CD4-positive, alpha-beta memory T cell (primary cell): Measurements from ENCODE around the gene CHAD. TPM values are rescaled to one million over a fixed set of nuclear protein-coding genes. Genes with fewer than 3 reads are reported as not detected.

Experiments
- CTCF ChIA-PET: fragments of 350-600 bp; sonication (Branson Sonifier 250); formaldehyde crosslinking; loops from one replicate; lab custom pipeline; 2021; ENCODE audit warnings: inconsistent platforms; ENCODE audit not compliant: partially characterized antibody; lab: Charles Lee
- POLR2A ChIA-PET: fragments of 350-600 bp; sonication (Branson Sonifier 250); formaldehyde crosslinking; loops from one replicate; lab custom pipeline; 2021; ENCODE audit not compliant: partially characterized antibody; lab: Charles Lee
- DNase-seq, 5 donors: peaks; one replicate each; pipeline versions ENCODE4 v3.0.0 to v3.0.0-alpha.2; 2020 to 2022; ENCODE audit warnings: mixed read lengths in 1 of 5
- H3K27ac ChIP-seq: one replicate; pipeline ENCODE4 v1.7.0; 2013; ENCODE audit warnings: low read depth, low read length
- H3K27me3 ChIP-seq: 2 replicates; pipeline ENCODE4 v1.7.0; 2013; ENCODE audit warnings: mild to moderate bottlenecking, low read length, moderate library complexity; ENCODE audit not compliant: insufficient read depth
- H3K36me3 ChIP-seq: 2 replicates; pipeline ENCODE4 v1.7.0; 2013; ENCODE audit warnings: mild to moderate bottlenecking, low read length, moderate library complexity; ENCODE audit not compliant: insufficient read depth
- H3K4me1 ChIP-seq: 2 replicates; pipeline ENCODE4 v1.7.0; 2013; ENCODE audit warnings: mild to moderate bottlenecking, low read length, moderate library complexity; ENCODE audit not compliant: insufficient read depth
- H3K4me3 ChIP-seq, 2 donors: one replicate each; pipeline ENCODE4 v1.7.0; 2013; ENCODE audit warnings: low read length in 2 of 2, mild to moderate bottlenecking in 1 of 2
- H3K9me3 ChIP-seq, 2 donors: one replicate each; pipeline ENCODE4 v1.7.0; 2013; ENCODE audit warnings: low read length in 2 of 2, control low read depth in 1 of 2; ENCODE audit not compliant: control insufficient read depth in 1 of 2
- H3K27ac Mint-ChIP-seq, 7 donors: one replicate each; pipeline ENCODE4 v1.8.0; 2020 to 2021; ENCODE audit warnings: mixed read lengths in 7 of 7, mild to moderate bottlenecking in 6 of 7, inconsistent platforms in 3 of 7, moderate library complexity in 3 of 7
- H3K27me3 Mint-ChIP-seq, 2 donors: one replicate each; pipeline ENCODE4 v1.8.0; 2020 to 2021; ENCODE audit warnings: mixed read lengths in 2 of 2
- H3K36me3 Mint-ChIP-seq, 2 donors: one replicate each; pipeline ENCODE4 v1.8.0; 2020 to 2021; ENCODE audit warnings: mixed read lengths in 2 of 2, inconsistent platforms in 1 of 2, mild to moderate bottlenecking in 1 of 2
- H3K4me1 Mint-ChIP-seq, 4 donors: one replicate each; pipeline ENCODE4 v1.8.0; 2020 to 2021; ENCODE audit warnings: mixed read lengths in 4 of 4, mild to moderate bottlenecking in 1 of 4
- H3K4me3 Mint-ChIP-seq, 8 donors: one replicate each; pipeline ENCODE4 v1.8.0; 2020 to 2021; ENCODE audit warnings: mixed read lengths in 8 of 8, mild to moderate bottlenecking in 7 of 8, moderate library complexity in 6 of 8, inconsistent platforms in 3 of 8
- H3K9me3 Mint-ChIP-seq, 8 donors: one replicate each; pipeline ENCODE4 v1.8.0; 2020 to 2021; ENCODE audit warnings: mixed read lengths in 8 of 8, mild to moderate bottlenecking in 5 of 8, inconsistent platforms in 3 of 8, moderate library complexity in 1 of 8
- intact Hi-C: fragments of 100-400 bp; cut with micrococcal nuclease; formaldehyde crosslinking; loops from one replicate; pipeline ENCODE4 v1.15.1; 2023
- polyA plus RNA-seq, 2 donors: library from polyadenylated mRNA; unstranded; fragments of 300-500 nt; fragmentation: Illumina TruSeq; gene quantifications; one replicate each; pipeline ENCODE4 v1.2.3, GENCODE V29; 2021
- total RNA-seq, 2 experiments: library from RNA; stranded (reverse); gene quantifications; one replicate each; pipeline ENCODE4 v1.2.3, GENCODE V29; 2021

The CHAD gene
- total and polyA plus RNA-seq, 4 experiments from 2014 or later, result 0.64 TPM; not detected in 3

DNA sequence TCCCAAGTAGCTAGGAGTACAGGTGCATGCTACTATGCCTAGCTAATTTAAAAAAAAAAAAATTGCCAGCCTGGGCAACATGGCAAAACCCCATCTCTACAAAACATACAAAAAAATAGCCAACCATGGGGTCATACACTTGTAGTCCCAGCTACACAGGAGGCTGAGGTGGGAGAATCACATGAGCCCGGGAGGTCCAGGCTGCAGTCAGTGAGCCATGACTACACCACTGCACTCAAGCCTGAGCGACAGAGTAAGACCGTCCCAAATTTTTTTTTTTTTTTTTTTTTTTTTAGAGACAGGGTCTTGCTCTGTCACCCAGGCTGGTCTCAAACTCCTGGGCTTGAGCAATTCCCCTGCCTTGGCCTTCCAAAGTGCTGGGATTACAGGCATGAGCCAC is 14.8 kb downstream of the CHAD start:
- H3K9me3 Mint-ChIP-seq, result no peaks in the 10 kb centered on the region
- intact Hi-C loops, result no loop called here
- no peaks in the 10 kb centered on the region for H3K4me1 Mint-ChIP-seq
- Histone ChIP-seq H3K4me1 (no peaks in the 10 kb centered on the region), H3K4me3 (no peak overlapping the region), H3K9me3 (no peaks in the 10 kb centered on the region), H3K36me3 (no peaks in the 10 kb centered on the region), H3K27ac (no peak overlapping the region), H3K27me3 (no peaks in the 10 kb centered on the region)
- H3K27ac Mint-ChIP-seq, result no peak overlapping the region
- DNase-seq, result no peak
- no peaks in the 10 kb centered on the region for H3K27me3 Mint-ChIP-seq
- ChIA-PET CTCF (interaction anchor here (1.1 kb wide), 1 partner anchor 56 kb away, joined by 3 read pairs; the partner anchor contains the start of gene LRRC59), POLR2A (no interaction called here)
- peaks cover 5 to 8% of the 10 kb centered on the region in 2 donors for H3K36me3 Mint-ChIP-seq
- H3K4me3 Mint-ChIP-seq, result no peak overlapping the region

DNA sequence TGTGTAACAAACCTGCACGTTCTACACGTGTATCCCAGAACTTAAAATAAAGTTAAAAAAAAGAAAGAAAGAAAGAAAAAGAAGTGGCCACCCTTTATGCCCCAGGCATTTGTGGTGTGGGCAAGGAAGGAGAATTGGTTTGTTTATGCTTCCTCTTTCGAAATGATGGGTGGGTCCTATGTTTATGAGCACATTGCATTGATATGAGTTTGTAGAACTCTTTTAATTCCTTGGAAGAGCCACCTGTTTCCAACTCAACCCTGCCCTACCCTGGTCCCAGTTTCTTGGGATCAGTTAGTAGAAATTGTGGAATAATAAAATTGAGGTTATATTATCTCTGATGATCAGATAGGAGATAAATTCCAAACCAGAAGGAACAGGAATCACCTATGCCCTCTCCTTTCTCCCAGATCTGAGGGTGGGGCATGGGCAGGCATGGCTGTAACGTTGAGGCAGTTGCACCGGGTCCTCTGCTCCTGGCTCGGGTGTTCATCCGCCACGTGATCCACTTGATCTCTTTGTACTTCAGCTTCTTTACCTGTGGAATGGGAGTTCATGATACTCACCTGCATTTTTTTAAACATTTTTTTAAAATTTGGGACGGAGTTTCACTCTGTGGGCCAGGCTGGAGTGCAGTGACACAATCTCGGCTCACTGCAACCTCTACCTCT is 15.9 kb downstream of the CHAD start:
- ChIA-PET CTCF (interaction anchor here (1.1 kb wide), 1 partner anchor 55 kb away, joined by 3 read pairs; the partner anchor contains the start of gene LRRC59), POLR2A (no interaction called here)
- Histone ChIP-seq H3K9me3 (no peaks in the 10 kb centered on the region), H3K27me3 (no peaks in the 10 kb centered on the region), H3K4me3 (no peak overlapping the region), H3K36me3 (no peaks in the 10 kb centered on the region), H3K4me1 (no peaks in the 10 kb centered on the region), H3K27ac (no peak overlapping the region)
- intact Hi-C loops, result no loop called here
- Mint-ChIP-seq H3K9me3 (no peaks in the 10 kb centered on the region), H3K27ac (peak overlapping the region in 1 of 7 donors; percentile 25), H3K36me3 (peaks cover 5 to 8% of the 10 kb centered on the region in 2 donors), H3K27me3 (no peaks in the 10 kb centered on the region), H3K4me3 (no peak overlapping the region), H3K4me1 (peaks cover 0 to 3% (median 0%) of the 10 kb centered on the region in 4 donors)
- DNase-seq, result no peak

DNA sequence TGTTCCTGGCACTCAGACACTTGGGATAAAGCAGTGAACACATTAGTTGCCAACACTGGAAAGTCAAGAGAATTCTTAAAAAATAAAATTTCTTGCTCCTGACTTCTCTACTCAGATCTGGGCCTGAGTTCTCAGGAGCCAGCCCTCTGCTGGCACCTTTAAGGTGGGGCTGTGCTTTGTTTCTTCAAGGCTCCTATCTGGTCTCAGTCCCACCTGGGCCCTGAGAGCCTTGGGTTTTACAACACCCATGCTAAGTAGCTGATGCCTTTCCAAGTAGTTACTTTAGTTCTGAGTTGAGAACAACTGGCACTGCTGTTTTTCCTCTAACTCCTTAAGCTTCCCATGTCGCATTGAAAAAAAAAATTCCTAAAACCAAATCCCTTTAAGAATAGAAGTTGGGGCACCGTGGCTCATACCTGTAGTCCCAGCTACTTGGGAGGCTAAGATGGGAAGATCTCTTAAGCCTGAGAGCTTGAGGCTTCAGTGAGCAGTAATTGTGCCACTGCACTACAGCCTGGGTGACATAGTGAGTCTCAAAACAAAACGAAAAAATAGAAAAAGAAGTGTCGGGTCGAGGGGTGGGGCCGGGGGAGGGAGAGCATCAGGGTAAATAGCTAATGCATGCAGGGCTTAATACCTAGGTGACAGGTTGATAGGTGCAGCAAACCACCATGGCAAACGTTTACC is 16.6 kb downstream of the CHAD start:
- Mint-ChIP-seq H3K27me3 (no peaks in the 10 kb centered on the region), H3K36me3 (peaks cover 5 to 8% of the 10 kb centered on the region in 2 donors), H3K27ac (peak overlapping the region in 1 of 7 donors; percentile 25), H3K9me3 (no peaks in the 10 kb centered on the region), H3K4me3 (no peak overlapping the region), H3K4me1 (peaks cover 0 to 3% (median 0%) of the 10 kb centered on the region in 4 donors)
- no peaks in the 10 kb centered on the region for H3K4me1 ChIP-seq
- H3K27ac ChIP-seq, result no peak overlapping the region
- POLR2A ChIA-PET, result no interaction called here
- intact Hi-C loops, result no loop called here
- no peaks in the 10 kb centered on the region for H3K27me3 ChIP-seq
- no peaks in the 10 kb centered on the region for H3K36me3 ChIP-seq
- CTCF ChIA-PET, result no interaction called here
- no peak for DNase-seq
- H3K4me3 ChIP-seq, result no peak overlapping the region
- no peaks in the 10 kb centered on the region for H3K9me3 ChIP-seq

DNA sequence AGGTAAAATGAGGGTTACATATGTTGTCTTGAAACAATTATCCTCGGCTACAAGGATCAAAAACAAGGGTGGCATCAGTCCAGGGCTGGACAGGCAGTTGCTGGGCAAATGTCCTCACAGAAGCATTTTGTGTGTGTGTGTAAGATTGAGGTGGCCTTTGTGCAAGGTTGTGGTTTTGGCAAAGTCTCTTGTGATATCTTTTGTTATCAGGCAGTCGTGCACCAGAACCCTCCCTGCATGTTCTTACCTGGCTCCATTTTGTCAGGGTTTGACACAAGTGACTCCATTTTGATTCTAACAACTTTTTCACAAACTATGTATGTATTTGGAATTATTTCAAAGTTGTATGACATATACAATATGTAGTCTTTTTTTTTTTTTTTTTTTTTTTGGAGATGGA is 20.0 kb downstream of the CHAD start:
- ChIA-PET POLR2A (no interaction called here), CTCF (no interaction called here)
- Histone ChIP-seq H3K27ac (no peak overlapping the region), H3K27me3 (no peaks in the 10 kb centered on the region), H3K9me3 (no peaks in the 10 kb centered on the region), H3K4me1 (no peaks in the 10 kb centered on the region), H3K4me3 (no peak overlapping the region), H3K36me3 (no peaks in the 10 kb centered on the region)
- H3K36me3 Mint-ChIP-seq, result peaks cover 4 to 5% of the 10 kb centered on the region in 2 donors
- H3K27me3 Mint-ChIP-seq, result no peaks in the 10 kb centered on the region
- no peaks in the 10 kb centered on the region for H3K9me3 Mint-ChIP-seq
- peaks cover 0 to 3% (median 0%) of the 10 kb centered on the region in 4 donors for H3K4me1 Mint-ChIP-seq
- DNase-seq, result no peak
- intact Hi-C loops, result no loop called here
- H3K27ac Mint-ChIP-seq, result peak overlapping the region in 1 of 7 donors; percentile 53
- no peak overlapping the region for H3K4me3 Mint-ChIP-seq

DNA sequence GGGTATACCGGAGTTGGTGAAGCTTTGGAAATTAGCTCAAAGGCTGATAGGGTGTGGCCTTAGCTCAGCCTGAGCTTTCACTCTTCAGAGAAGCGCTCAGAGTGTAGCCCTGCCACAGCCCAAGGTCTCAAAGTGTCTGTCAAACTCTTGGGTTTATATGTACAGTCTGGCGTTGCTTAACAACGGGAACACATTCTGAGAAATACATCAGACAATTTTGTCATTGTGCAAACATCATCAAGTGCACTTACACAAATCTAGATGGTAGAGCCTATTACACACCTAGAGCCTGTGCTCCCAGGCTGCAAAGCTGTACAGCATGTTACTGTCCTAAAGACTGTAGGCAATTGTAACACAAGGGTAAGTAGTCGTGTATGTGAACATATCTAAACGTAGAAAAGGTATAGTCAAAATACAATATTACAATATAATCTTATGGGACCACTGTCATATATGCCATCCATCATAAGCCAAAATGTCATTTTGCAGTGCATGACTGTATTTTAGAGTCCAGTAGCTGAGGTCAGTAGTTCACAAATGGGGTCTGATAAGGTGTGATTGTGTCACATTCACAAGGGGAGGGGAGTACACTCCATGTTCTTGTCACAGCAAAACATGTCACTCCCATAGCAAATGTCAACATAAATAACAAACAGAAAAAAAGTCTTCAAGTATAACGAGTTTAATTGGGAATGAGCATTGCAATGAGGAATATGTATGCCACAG is 20.6 kb downstream of the CHAD start:
- H3K9me3 ChIP-seq, result no peaks in the 10 kb centered on the region
- no peaks in the 10 kb centered on the region for H3K36me3 ChIP-seq
- no peaks in the 10 kb centered on the region for H3K4me1 ChIP-seq
- POLR2A ChIA-PET, result no interaction called here
- no peak for DNase-seq
- H3K27me3 ChIP-seq, result no peaks in the 10 kb centered on the region
- H3K36me3 Mint-ChIP-seq, result peaks cover 4 to 5% of the 10 kb centered on the region in 2 donors
- intact Hi-C loops, result no loop called here
- H3K9me3 Mint-ChIP-seq, result no peaks in the 10 kb centered on the region
- CTCF ChIA-PET, result no interaction called here
- no peak overlapping the region for H3K27ac ChIP-seq
- no peak overlapping the region for H3K4me3 ChIP-seq
- no peaks in the 10 kb centered on the region for H3K27me3 Mint-ChIP-seq
- H3K4me1 Mint-ChIP-seq, result peaks cover 0 to 3% (median 0%) of the 10 kb centered on the region in 4 donors
- H3K27ac Mint-ChIP-seq, result peak overlapping the region in 1 of 7 donors; percentile 53
- H3K4me3 Mint-ChIP-seq, result no peak overlapping the region

DNA sequence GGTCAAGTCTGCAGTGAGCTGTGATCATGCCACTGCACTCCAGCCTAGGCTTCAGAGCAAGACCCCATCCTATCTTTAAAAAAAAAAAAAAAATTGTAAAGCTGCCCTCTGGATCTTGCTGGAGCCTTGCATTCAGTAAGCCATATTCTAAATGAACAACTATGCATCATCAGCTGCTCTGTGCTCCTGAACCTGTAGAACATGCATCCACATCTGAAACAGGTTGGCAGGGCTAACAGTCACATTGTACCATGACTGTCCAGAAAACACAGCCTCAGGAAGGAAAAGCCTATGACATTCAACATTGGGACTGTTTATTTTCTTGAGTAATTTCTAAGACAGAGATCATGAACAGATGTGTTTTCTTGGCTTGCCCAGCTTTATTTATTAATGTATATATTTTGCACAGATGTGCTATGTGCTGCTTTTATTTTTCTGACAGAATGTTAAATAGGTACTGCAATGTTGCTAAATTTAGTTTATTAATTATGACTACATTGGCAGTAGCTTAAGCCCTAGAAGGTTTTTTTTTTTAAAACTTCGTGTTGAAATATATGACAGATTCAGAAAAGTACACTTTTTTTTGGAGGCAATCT is 22.9 kb downstream of the CHAD start:
- H3K4me1 Mint-ChIP-seq, result peaks cover 0 to 3% (median 0%) of the 10 kb centered on the region in 4 donors
- CTCF ChIA-PET, result interaction anchor here (0.6 kb wide), 2 partner anchors 84 to 614 kb away, joined by 3 to 5 read pairs; no protein-coding TSS in a partner anchor

More for the DNA sequence above, 22.9 kb downstream of the CHAD start:
- H3K27ac ChIP-seq, result no peak overlapping the region
- H3K9me3 ChIP-seq, result no peaks in the 10 kb centered on the region
- H3K36me3 ChIP-seq, result no peaks in the 10 kb centered on the region
- H3K4me3 ChIP-seq, result no peak overlapping the region
- H3K4me1 ChIP-seq, result no peaks in the 10 kb centered on the region
- no peak for DNase-seq
- POLR2A ChIA-PET, result no interaction called here
- Mint-ChIP-seq H3K27ac (no peak overlapping the region), H3K4me3 (no peak overlapping the region), H3K36me3 (peaks cover 4 to 5% of the 10 kb centered on the region in 2 donors), H3K9me3 (no peaks in the 10 kb centered on the region), H3K27me3 (no peaks in the 10 kb centered on the region)
- no peaks in the 10 kb centered on the region for H3K27me3 ChIP-seq
- intact Hi-C loops, result no loop called here
